Testis (tissue), 2 donors: ENCODE data around the gene LRRC45.

Experiments
- CTCF ChIP-seq, 3 experiments: fragments of 450-650 bp in 2 of 3; fragments of 200-600 bp in 1 of 3; sonication (generic) in 1 of 3; IDR thresholded peaks; one replicate each; pipeline ENCODE4 v1.5.1; 2016 to 2019; ENCODE audit warnings: antibody characterized with exemption in 3 of 3, mild to moderate bottlenecking in 2 of 3, moderate library complexity in 1 of 3
- POLR2A ChIP-seq: fragments of 450-650 bp; IDR thresholded peaks from one replicate; pipeline ENCODE4 v1.6.1; 2017; ENCODE audit warnings: antibody characterized with exemption, mild to moderate bottlenecking, moderate library complexity

- no peak for TF ChIP-seq CTCF (IDR thresholded peaks at IDR 0.05)
- no peak for TF ChIP-seq POLR2A
Observed at GRCh38 chr17:82053130-82053529, 30.0 kb downstream of the LRRC45 start.
